RWPE2 (cell line): ENCODE data around the gene FAM78B.

Experiments
- ATAC-seq: fragments of 200-7000 bp; cut with Tn5 transposase; 3 replicates; pipeline ENCODE4 v1.9.1; 2021; ENCODE audit warnings: low read depth
- DNase-seq: peaks from one replicate; pipeline ENCODE4 v3.0.0-alpha.2; 2020; ENCODE audit warnings: low spot score
- H3K27ac ChIP-seq: fragments of 450-650 bp; 2 replicates; pipeline ENCODE4 v1.5.1; 2017; ENCODE audit warnings: mild to moderate bottlenecking; ENCODE audit not compliant: poor library complexity, severe bottlenecking
- H3K27me3 ChIP-seq: fragments of 250-450 bp; sonication (Bioruptor Pico); 2 replicates; pipeline ENCODE4 v1.5.1; 2021; ENCODE audit warnings: mild to moderate bottlenecking, moderate library complexity; ENCODE audit not compliant: insufficient read depth, poor library complexity, severe bottlenecking
- H3K36me3 ChIP-seq: fragments of 250-450 bp; sonication (Bioruptor Pico); 2 replicates; pipeline ENCODE4 v1.5.1; 2020; ENCODE audit warnings: low read depth, mild to moderate bottlenecking, moderate library complexity
- H3K4me1 ChIP-seq: fragments of 250-450 bp; sonication (Bioruptor Pico); 2 replicates; pipeline ENCODE4 v1.5.1; 2021; ENCODE audit warnings: mild to moderate bottlenecking, moderate library complexity; ENCODE audit not compliant: insufficient read depth, poor library complexity, severe bottlenecking
- H3K4me3 ChIP-seq: fragments of 250-450 bp; sonication (Bioruptor Pico); 2 replicates; pipeline ENCODE4 v1.5.1; 2021; ENCODE audit warnings: mild to moderate bottlenecking, moderate library complexity; ENCODE audit not compliant: severe bottlenecking
- H3K9me3 ChIP-seq: fragments of 250-450 bp; sonication (Bioruptor Pico); 2 replicates; pipeline ENCODE4 v1.5.1; 2021; ENCODE audit warnings: mild to moderate bottlenecking, moderate library complexity; ENCODE audit not compliant: severe bottlenecking
- CTCF ChIP-seq: fragments of 450-650 bp; IDR thresholded peaks from one replicate; pipeline ENCODE4 v1.5.1; 2017; ENCODE audit warnings: mild to moderate bottlenecking, moderate library complexity; ENCODE audit not compliant: poor library complexity, severe bottlenecking

Gene FAM78B

GRCh38 chr1:166031932-166032571, 134.7 kb downstream of the FAM78B start:
- ATAC-seq (no peak), DNase-seq (no peak)
- TF ChIP-seq CTCF = no peak
- Histone ChIP-seq H3K27ac (no peak overlapping the region), H3K4me1 (no peaks in the 10 kb centered on the region), H3K36me3 (no peaks in the 10 kb centered on the region), H3K27me3 (no peaks in the 10 kb centered on the region), H3K4me3 (no peak overlapping the region), H3K9me3 (no peaks in the 10 kb centered on the region)

DNA sequence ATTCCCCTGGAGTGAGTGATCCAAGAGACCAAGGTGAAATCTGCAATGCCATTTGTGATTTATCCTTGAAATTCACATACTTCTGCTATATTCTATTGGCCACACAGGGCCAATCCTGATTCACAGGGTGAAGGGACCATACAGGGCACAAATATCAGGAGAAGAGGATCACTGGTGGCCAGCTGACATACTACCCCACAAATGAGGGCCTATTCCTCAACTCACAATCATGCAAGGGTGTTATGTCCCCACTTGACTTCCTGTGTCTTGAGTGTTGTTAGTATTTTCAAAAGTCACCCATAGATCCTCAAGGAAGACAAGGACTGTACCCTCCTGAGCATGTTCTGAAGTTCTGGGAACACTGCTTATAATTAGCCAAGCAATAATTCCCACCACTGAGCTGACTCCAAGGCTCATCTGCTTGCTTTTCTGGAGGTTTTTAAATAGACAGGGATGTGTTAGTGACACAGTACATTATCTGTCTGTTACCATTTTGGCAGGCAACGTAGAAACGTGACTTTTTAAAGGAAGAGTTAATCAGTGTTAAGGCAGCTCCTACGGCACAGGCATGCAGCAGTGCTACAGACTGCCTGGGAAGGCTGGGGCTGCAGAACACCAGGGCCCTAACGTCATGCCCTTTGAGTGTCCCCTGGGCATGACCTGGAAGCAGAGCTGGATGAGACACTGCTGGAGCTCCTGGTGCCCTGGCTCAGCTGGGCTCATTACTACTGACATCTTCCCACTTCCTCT, 137.4 kb downstream of the FAM78B start:
- Histone ChIP-seq H3K27me3 (no peaks in the 10 kb centered on the region), H3K27ac (no peak overlapping the region), H3K4me3 (no peak overlapping the region), H3K36me3 (no peaks in the 10 kb centered on the region), H3K9me3 (no peaks in the 10 kb centered on the region), H3K4me1 (no peaks in the 10 kb centered on the region)
- ATAC-seq (no peak), DNase-seq (no peak)
- TF ChIP-seq CTCF = no peak

- H3K36me3 ChIP-seq = no peaks in the 10 kb centered on the region
- H3K4me1 ChIP-seq = no peaks in the 10 kb centered on the region
- no peaks in the 10 kb centered on the region for H3K9me3 ChIP-seq
- no peaks in the 10 kb centered on the region for H3K27me3 ChIP-seq
- TF ChIP-seq CTCF = no peak
- H3K4me3 ChIP-seq = no peak overlapping the region
- no peak overlapping the region for H3K27ac ChIP-seq
- DNase-seq (no peak), ATAC-seq (no peak)
Measured at GRCh38 chr1:166026555-166026954, 140.2 kb downstream of the FAM78B start.

- H3K4me3 ChIP-seq = no peak overlapping the region
- H3K9me3 ChIP-seq = no peaks in the 10 kb centered on the region
- DNase-seq = no peak
Measured at GRCh38 chr1:166026143-166026542, 140.7 kb downstream of the FAM78B start.

More at GRCh38 chr1:166026143-166026542, 140.7 kb downstream of the FAM78B start:
- no peak for TF ChIP-seq CTCF
- Histone ChIP-seq H3K36me3 (no peaks in the 10 kb centered on the region), H3K27me3 (no peaks in the 10 kb centered on the region), H3K27ac (no peak overlapping the region), H3K4me1 (no peaks in the 10 kb centered on the region)
- ATAC-seq = no peak
